HEK293 (cell line): ENCODE data around the gene CARD8.

Experiments
- CTCF ChIA-PET: fragments of 350-600 bp; formaldehyde crosslinking; extraction: SDS; loops from one replicate; lab custom pipeline; 2021; ENCODE audit warnings: antibody characterized with exemption; lab: Yijun Ruan, JAX
- POLR2A ChIA-PET: fragments of 300-600 bp; formaldehyde crosslinking; extraction: SDS; loops from one replicate; lab custom pipeline; 2020; ENCODE audit warnings: antibody characterized with exemption, inconsistent platforms; lab: Yijun Ruan, JAX
- H3K27ac ChIP-seq: fragments of 200-500 bp; sonication (Bioruptor generic); 2 replicates; pipeline ENCODE4 v1.5.1; 2014; ENCODE audit warnings: low read depth, low read length, control low read depth, inconsistent platforms; ENCODE audit errors: extremely low read depth
- H3K36me3 ChIP-seq, 2 experiments: fragments of 200-500 bp in 1 of 2; sonication (Bioruptor generic) in 1 of 2; 1 replicate in 1 of 2; 2 replicates in 1 of 2; pipeline ENCODE4 v1.5.1; 2014 to 2017; ENCODE audit warnings: inconsistent platforms in 2 of 2, low read length in 2 of 2; ENCODE audit not compliant: control insufficient read depth in 2 of 2, insufficient read depth in 1 of 2
- H3K4me1 ChIP-seq: fragments of 200-500 bp; sonication (Bioruptor generic); 2 replicates; pipeline ENCODE4 v1.5.1; 2014; ENCODE audit warnings: mild to moderate bottlenecking, low read length, inconsistent platforms; ENCODE audit not compliant: control insufficient read depth, insufficient read depth
- H3K4me3 ChIP-seq: 2 replicates; pipeline ENCODE4 v1.5.1; 2011; ENCODE audit warnings: low read depth, mild to moderate bottlenecking, control low read depth, low read length, moderate library complexity
- H3K9me3 ChIP-seq: fragments of 200-500 bp; sonication (Bioruptor generic); 2 replicates; pipeline ENCODE4 v1.5.1; 2014; ENCODE audit warnings: low read depth, low read length, inconsistent platforms; ENCODE audit not compliant: control insufficient read depth, insufficient read depth
- FEZF1 ChIP-seq: fragments of 450-650 bp; formaldehyde crosslinking; IDR thresholded peaks from 2 replicates; pipeline ENCODE4 v1.5.1; 2016; ENCODE audit warnings: missing biosample characterization, missing genetic modification characterization
- GLI4 ChIP-seq: fragments of 450-650 bp; formaldehyde crosslinking; IDR thresholded peaks from 2 replicates; pipeline ENCODE4 v1.5.1; 2016; ENCODE audit warnings: missing biosample characterization, missing genetic modification characterization
- KLF10 ChIP-seq: fragments of 450-650 bp; IDR thresholded peaks from 2 replicates; pipeline ENCODE4 v1.5.1; 2018; ENCODE audit warnings: missing biosample characterization, mild to moderate bottlenecking, missing genetic modification characterization
- PBX3 ChIP-seq: sonication (generic); formaldehyde crosslinking; IDR thresholded peaks from 2 replicates; pipeline ENCODE4 v1.8.1; 2022; ENCODE audit warnings: mild to moderate bottlenecking, moderate library complexity, missing genetic modification reagents
- PRDM10 ChIP-seq: fragments of 450-650 bp; formaldehyde crosslinking; IDR thresholded peaks from 2 replicates; pipeline ENCODE4 v1.5.1; 2016; ENCODE audit warnings: missing biosample characterization, missing genetic modification characterization
- PRDM6 ChIP-seq: fragments of 450-650 bp; formaldehyde crosslinking; IDR thresholded peaks from 2 replicates; pipeline ENCODE4 v1.5.1; 2017; ENCODE audit warnings: missing biosample characterization, missing genetic modification characterization
- YY2 ChIP-seq: fragments of 450-650 bp; formaldehyde crosslinking; IDR thresholded peaks from 2 replicates; pipeline ENCODE4 v1.5.1; 2016; ENCODE audit warnings: missing biosample characterization, missing genetic modification characterization
- ZBTB20 ChIP-seq: fragments of 450-650 bp; formaldehyde crosslinking; IDR thresholded peaks from 2 replicates; pipeline ENCODE4 v1.5.1; 2016; ENCODE audit warnings: missing biosample characterization, missing genetic modification characterization
- ZBTB48 ChIP-seq: fragments of 450-650 bp; formaldehyde crosslinking; IDR thresholded peaks from 2 replicates; pipeline ENCODE4 v1.5.1; 2016; ENCODE audit warnings: missing biosample characterization, missing genetic modification characterization
- ZFP37 ChIP-seq: fragments of 450-650 bp; formaldehyde crosslinking; IDR thresholded peaks from 2 replicates; pipeline ENCODE4 v1.5.1; 2016; ENCODE audit warnings: missing biosample characterization, missing genetic modification characterization
- ZNF280D ChIP-seq: fragments of 450-650 bp; formaldehyde crosslinking; IDR thresholded peaks from 2 replicates; pipeline ENCODE4 v1.5.1; 2016; ENCODE audit warnings: missing biosample characterization, missing genetic modification characterization
- ZNF513 ChIP-seq: fragments of 450-650 bp; IDR thresholded peaks from 2 replicates; pipeline ENCODE4 v1.5.1; 2018; ENCODE audit warnings: missing biosample characterization, missing genetic modification characterization
- ZNF549 ChIP-seq: fragments of 450-650 bp; IDR thresholded peaks from 2 replicates; pipeline ENCODE4 v1.5.1; 2018; ENCODE audit warnings: missing biosample characterization, missing genetic modification characterization, mild to moderate bottlenecking, inconsistent platforms, moderate library complexity
- ZNF561 ChIP-seq: fragments of 450-650 bp; IDR thresholded peaks from 2 replicates; pipeline ENCODE4 v1.5.1; 2018; ENCODE audit warnings: missing biosample characterization, missing genetic modification characterization, borderline replicate concordance
- ZNF707 ChIP-seq: fragments of 450-650 bp; formaldehyde crosslinking; IDR thresholded peaks from 2 replicates; pipeline ENCODE4 v1.5.1; 2016; ENCODE audit warnings: missing biosample characterization, missing genetic modification characterization

Gene CARD8

GRCh38 chr19:48252609-48253008, 3.1 kb downstream of the CARD8 start (continued):
- TF ChIP-seq PRDM6 (tag by site-specific recombination) (no peak), GLI4 (tag by site-specific recombination) (no peak), ZBTB48 (tag by site-specific recombination) (no peak), ZNF707 (tag by site-specific recombination) (no peak), YY2 (no peak), PBX3 (CRISPR knock-in tag) (no peak)

- H3K4me1 ChIP-seq, result no peaks in the 10 kb centered on the region; the same call in 1 of the 2 replicates
- H3K9me3 ChIP-seq, result no peaks in the 10 kb centered on the region
- POLR2A ChIA-PET, result no interaction called here
- H3K27ac ChIP-seq, result no peak overlapping the region
- CTCF ChIA-PET, result interaction anchor here (1.3 kb wide), 1 partner anchor 9 kb away, joined by 3 read pairs; no protein-coding TSS in a partner anchor
- no peak overlapping the region for H3K4me3 ChIP-seq
- TF ChIP-seq ZNF561 (tag by site-specific recombination) (no peak), ZNF280D (tag by site-specific recombination) (no peak), ZNF513 (tag by site-specific recombination) (no peak), ZFP37 (tag by site-specific recombination) (no peak), ZBTB20 (no peak), FEZF1 (no peak), KLF10 (no peak), ZNF549 (no peak), PRDM10 (no peak)
- peaks cover 20 to 28% of the 10 kb centered on the region in 2 experiments for H3K36me3 ChIP-seq
These were observed 5.3 kb downstream of the CARD8 start for GRCh38 chr19:48250290-48251025.
